Liver (tissue), 9 donors: ENCODE data around the gene MICALL1. TPM values are rescaled to one million over a fixed set of nuclear protein-coding genes. Genes with fewer than 3 reads are reported as not detected.

Experiments used
- DNase-seq: peaks from one replicate; pipeline ENCODE4 v3.0.0-alpha.2; 2017; ENCODE audit warnings: low spot score
- H3K27ac ChIP-seq, 2 donors: one replicate each; pipeline ENCODE4 v1.7.0; 2013; ENCODE audit warnings: inconsistent platforms in 2 of 2, low read length in 2 of 2, control low read depth in 1 of 2, low read depth in 1 of 2, mild to moderate bottlenecking in 1 of 2
- H3K27me3 ChIP-seq, 4 donors: one replicate each; pipeline versions ENCODE4 v1.6.1 to v1.7.0; 2013; ENCODE audit warnings: low read length in 3 of 4, inconsistent platforms in 1 of 4, mild to moderate bottlenecking in 1 of 4, moderate library complexity in 1 of 4; ENCODE audit not compliant: control insufficient read depth in 4 of 4, insufficient read depth in 4 of 4
- H3K36me3 ChIP-seq, 4 donors: one replicate each; pipeline versions ENCODE4 v1.6.1 to v1.7.0; 2013; ENCODE audit warnings: low read length in 3 of 4, mild to moderate bottlenecking in 3 of 4, low read depth in 1 of 4, moderate library complexity in 1 of 4; ENCODE audit not compliant: control insufficient read depth in 4 of 4, insufficient read depth in 3 of 4
- H3K4me1 ChIP-seq, 4 donors: one replicate each; pipeline versions ENCODE4 v1.6.1 to v1.7.0; 2013; ENCODE audit warnings: low read length in 3 of 4, mild to moderate bottlenecking in 3 of 4, moderate library complexity in 1 of 4; ENCODE audit not compliant: control insufficient read depth in 4 of 4, insufficient read depth in 4 of 4
- H3K4me3 ChIP-seq, 3 donors: one replicate each; pipeline versions ENCODE4 v1.6.1 to v1.7.0; 2013; ENCODE audit warnings: low read length in 3 of 3, control low read depth in 1 of 3, low read depth in 1 of 3, mild to moderate bottlenecking in 1 of 3
- H3K9ac ChIP-seq, 2 donors: one replicate each; pipeline ENCODE4 v1.7.0; 2013; ENCODE audit warnings: low read length in 2 of 2, mild to moderate bottlenecking in 2 of 2, moderate library complexity in 2 of 2, control low read depth in 1 of 2, low read depth in 1 of 2
- H3K9me3 ChIP-seq, 4 donors: one replicate each; pipeline versions ENCODE4 v1.6.1 to v1.7.0; 2013; ENCODE audit warnings: low read length in 3 of 4; ENCODE audit not compliant: control insufficient read depth in 4 of 4
- ATF3 ChIP-seq: IDR thresholded peaks from 2 replicates; pipeline ENCODE4 v1.6.1; 2016; ENCODE audit warnings: antibody characterized with exemption
- EGR1 ChIP-seq, 2 donors: IDR thresholded peaks; 2 replicates each; pipeline ENCODE4 v1.6.1; 2016 to 2018; ENCODE audit warnings: antibody characterized with exemption in 2 of 2, low read depth in 2 of 2
- FOXA1 ChIP-seq: IDR thresholded peaks from 2 replicates; pipeline ENCODE4 v1.6.1; 2016; ENCODE audit warnings: antibody characterized with exemption
- FOXA2 ChIP-seq: IDR thresholded peaks from 2 replicates; pipeline ENCODE4 v1.6.1; 2016; ENCODE audit warnings: antibody characterized with exemption
- HNF4A ChIP-seq, 2 donors: conservative IDR thresholded peaks; 2 replicates each; pipeline ENCODE4 v1.6.1; 2016; ENCODE audit warnings: antibody characterized with exemption in 2 of 2, mild to moderate bottlenecking in 2 of 2
- MAX ChIP-seq: IDR thresholded peaks from 2 replicates; pipeline ENCODE4 v1.6.1; 2016; ENCODE audit warnings: antibody characterized with exemption
- NR2F2 ChIP-seq: IDR thresholded peaks from 2 replicates; pipeline ENCODE4 v1.6.1; 2016; ENCODE audit warnings: antibody characterized with exemption
- RAD21 ChIP-seq, 2 donors: IDR thresholded peaks; 2 replicates each; pipeline ENCODE4 v1.6.1; 2016; ENCODE audit warnings: antibody characterized with exemption in 2 of 2, mild to moderate bottlenecking in 2 of 2
- RXRA ChIP-seq, 2 donors: IDR thresholded peaks; 2 replicates each; pipeline ENCODE4 v1.6.1; 2017 to 2018; ENCODE audit warnings: antibody characterized with exemption in 2 of 2, mild to moderate bottlenecking in 1 of 2
- SP1 ChIP-seq: IDR thresholded peaks from 2 replicates; pipeline ENCODE4 v1.6.1; 2018; ENCODE audit warnings: antibody characterized with exemption, mild to moderate bottlenecking
- TAF1 ChIP-seq: conservative IDR thresholded peaks from 2 replicates; pipeline ENCODE4 v1.6.1; 2016; ENCODE audit warnings: antibody characterized with exemption, mild to moderate bottlenecking
- YY1 ChIP-seq: IDR thresholded peaks from 2 replicates; pipeline ENCODE4 v1.6.1; 2016; ENCODE audit warnings: antibody characterized with exemption, mild to moderate bottlenecking
- whole genome bisulfite sequencing: extraction: QIAGEN DNeasy Blood & Tissue Kit; methylation state at CpG from one replicate; pipeline ENCODE4 v1.1.7; 2013; 5-methylcytosine and 5-hydroxymethylcytosine counted together
- polyA plus RNA-seq, 2 donors: library from polyadenylated mRNA; stranded (reverse) in 1 of 2; unstranded in 1 of 2; fragments of 200-250 nt in 1 of 2; fragments of >200 nt in 1 of 2; fragmentation: Nextera tagmentation in 1 of 2; extraction: Ambion mirVana in 1 of 2; gene quantifications; one replicate each; pipeline versions ENCODE4 v1.2.1 to v1.2.3, GENCODE V29; 2013 to 2015
- total RNA-seq, 2 donors: library from RNA; depleted of rRNA; stranded (reverse); fragments of >200 nt; gene quantifications; one replicate each; pipeline ENCODE4 v1.2.3, GENCODE V29; 2014
- TF ChIP-seq, protein P1 (sequence below): fragments of 150-350 bp; IDR thresholded peaks from 2 replicates; pipeline ENCODE4 v1.5.1; 2017; ENCODE audit warnings: improper control_type of control experiment, low read depth, low read length; ENCODE audit not compliant: missing input control
- TF ChIP-seq, protein P2 (sequence below): IDR thresholded peaks from 2 replicates; pipeline ENCODE4 v1.6.1; 2016; ENCODE audit warnings: antibody characterized with exemption, mild to moderate bottlenecking
- TF ChIP-seq, protein P3 (sequence below): IDR thresholded peaks from 2 replicates; pipeline ENCODE4 v1.6.1; 2016; ENCODE audit warnings: antibody characterized with exemption
- donor health status: healthy.
- donor health status: healthy.
- donor health status: healthy.
- donor health status: healthy.
- donor health status: healthy.

The MICALL1 gene
- total and polyA plus RNA-seq, 4 donors, result 2.0 to 9.3 (median 4.1) TPM

DNA sequence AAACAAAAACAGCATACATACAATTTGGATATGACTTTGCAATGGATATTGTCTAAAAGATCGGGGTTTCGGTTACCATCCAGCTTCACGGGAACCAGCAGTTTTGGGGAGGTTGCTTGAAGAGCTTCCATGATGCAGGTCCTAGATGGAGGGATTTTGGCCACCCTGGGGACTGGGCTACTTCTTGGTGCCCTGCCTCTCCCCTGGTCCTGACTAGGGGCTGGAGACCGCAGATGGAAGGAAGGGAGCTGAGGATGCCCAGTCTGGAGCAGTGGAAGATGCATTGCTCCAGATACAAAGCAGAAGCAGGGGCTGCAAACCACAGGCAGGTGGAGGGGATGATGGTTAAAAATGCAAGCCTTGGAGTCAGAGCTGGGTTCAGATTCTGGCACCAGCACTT, 64.8 kb downstream of the MICALL1 start:
- WGBS, result 95% methylated on average over 4 of the region's 4 CpGs
- no peak overlapping the region for H3K27ac ChIP-seq
- no peak for TF ChIP-seq SP1
- TF ChIP-seq ATF3, result no peak
- no peak for TF ChIP-seq RXRA (IDR thresholded peaks at IDR 0.05)
- TF ChIP-seq YY1, result no peak
- TF ChIP-seq, protein P1, sequence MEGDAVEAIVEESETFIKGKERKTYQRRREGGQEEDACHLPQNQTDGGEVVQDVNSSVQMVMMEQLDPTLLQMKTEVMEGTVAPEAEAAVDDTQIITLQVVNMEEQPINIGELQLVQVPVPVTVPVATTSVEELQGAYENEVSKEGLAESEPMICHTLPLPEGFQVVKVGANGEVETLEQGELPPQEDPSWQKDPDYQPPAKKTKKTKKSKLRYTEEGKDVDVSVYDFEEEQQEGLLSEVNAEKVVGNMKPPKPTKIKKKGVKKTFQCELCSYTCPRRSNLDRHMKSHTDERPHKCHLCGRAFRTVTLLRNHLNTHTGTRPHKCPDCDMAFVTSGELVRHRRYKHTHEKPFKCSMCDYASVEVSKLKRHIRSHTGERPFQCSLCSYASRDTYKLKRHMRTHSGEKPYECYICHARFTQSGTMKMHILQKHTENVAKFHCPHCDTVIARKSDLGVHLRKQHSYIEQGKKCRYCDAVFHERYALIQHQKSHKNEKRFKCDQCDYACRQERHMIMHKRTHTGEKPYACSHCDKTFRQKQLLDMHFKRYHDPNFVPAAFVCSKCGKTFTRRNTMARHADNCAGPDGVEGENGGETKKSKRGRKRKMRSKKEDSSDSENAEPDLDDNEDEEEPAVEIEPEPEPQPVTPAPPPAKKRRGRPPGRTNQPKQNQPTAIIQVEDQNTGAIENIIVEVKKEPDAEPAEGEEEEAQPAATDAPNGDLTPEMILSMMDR, result no peak
- no peak for TF ChIP-seq HNF4A (conservative IDR thresholded peaks at IDR 0.05)
- TF ChIP-seq RAD21 (IDR thresholded peaks at IDR 0.05), result no peak
- TF ChIP-seq, protein P2, sequence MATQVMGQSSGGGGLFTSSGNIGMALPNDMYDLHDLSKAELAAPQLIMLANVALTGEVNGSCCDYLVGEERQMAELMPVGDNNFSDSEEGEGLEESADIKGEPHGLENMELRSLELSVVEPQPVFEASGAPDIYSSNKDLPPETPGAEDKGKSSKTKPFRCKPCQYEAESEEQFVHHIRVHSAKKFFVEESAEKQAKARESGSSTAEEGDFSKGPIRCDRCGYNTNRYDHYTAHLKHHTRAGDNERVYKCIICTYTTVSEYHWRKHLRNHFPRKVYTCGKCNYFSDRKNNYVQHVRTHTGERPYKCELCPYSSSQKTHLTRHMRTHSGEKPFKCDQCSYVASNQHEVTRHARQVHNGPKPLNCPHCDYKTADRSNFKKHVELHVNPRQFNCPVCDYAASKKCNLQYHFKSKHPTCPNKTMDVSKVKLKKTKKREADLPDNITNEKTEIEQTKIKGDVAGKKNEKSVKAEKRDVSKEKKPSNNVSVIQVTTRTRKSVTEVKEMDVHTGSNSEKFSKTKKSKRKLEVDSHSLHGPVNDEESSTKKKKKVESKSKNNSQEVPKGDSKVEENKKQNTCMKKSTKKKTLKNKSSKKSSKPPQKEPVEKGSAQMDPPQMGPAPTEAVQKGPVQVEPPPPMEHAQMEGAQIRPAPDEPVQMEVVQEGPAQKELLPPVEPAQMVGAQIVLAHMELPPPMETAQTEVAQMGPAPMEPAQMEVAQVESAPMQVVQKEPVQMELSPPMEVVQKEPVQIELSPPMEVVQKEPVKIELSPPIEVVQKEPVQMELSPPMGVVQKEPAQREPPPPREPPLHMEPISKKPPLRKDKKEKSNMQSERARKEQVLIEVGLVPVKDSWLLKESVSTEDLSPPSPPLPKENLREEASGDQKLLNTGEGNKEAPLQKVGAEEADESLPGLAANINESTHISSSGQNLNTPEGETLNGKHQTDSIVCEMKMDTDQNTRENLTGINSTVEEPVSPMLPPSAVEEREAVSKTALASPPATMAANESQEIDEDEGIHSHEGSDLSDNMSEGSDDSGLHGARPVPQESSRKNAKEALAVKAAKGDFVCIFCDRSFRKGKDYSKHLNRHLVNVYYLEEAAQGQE, result no peak
- no peak for TF ChIP-seq EGR1 (IDR thresholded peaks at IDR 0.05; ENCODE audit: low read depth in 2 of 2)
- no peak for TF ChIP-seq FOXA2
- TF ChIP-seq NR2F2, result no peak
- no peak for TF ChIP-seq TAF1
- no peak for TF ChIP-seq MAX
- peaks cover 2 to 28% (median 18%) of the 10 kb centered on the region in 4 donors for H3K36me3 ChIP-seq
- H3K9me3 ChIP-seq, result no peaks in the 10 kb centered on the region
- DNase-seq, result no peak
- H3K4me1 ChIP-seq, result peaks cover 0 to 4% (median under 1%) of the 10 kb centered on the region in 4 donors
- H3K4me3 ChIP-seq, result no peak overlapping the region
- H3K9ac ChIP-seq, result no peak overlapping the region
- no peaks in the 10 kb centered on the region for H3K27me3 ChIP-seq

GRCh38 chr22:37971475-37972434, 65.7 kb downstream of the MICALL1 start:
- Histone ChIP-seq H3K4me3 (no peak overlapping the region), H3K4me1 (no peaks in the 10 kb centered on the region), H3K36me3 (peaks cover 2 to 26% (median 16%) of the 10 kb centered on the region in 4 donors), H3K27me3 (no peaks in the 10 kb centered on the region), H3K9me3 (no peaks in the 10 kb centered on the region), H3K9ac (no peak overlapping the region), H3K27ac (no peak overlapping the region)
- TF ChIP-seq, protein P3, sequence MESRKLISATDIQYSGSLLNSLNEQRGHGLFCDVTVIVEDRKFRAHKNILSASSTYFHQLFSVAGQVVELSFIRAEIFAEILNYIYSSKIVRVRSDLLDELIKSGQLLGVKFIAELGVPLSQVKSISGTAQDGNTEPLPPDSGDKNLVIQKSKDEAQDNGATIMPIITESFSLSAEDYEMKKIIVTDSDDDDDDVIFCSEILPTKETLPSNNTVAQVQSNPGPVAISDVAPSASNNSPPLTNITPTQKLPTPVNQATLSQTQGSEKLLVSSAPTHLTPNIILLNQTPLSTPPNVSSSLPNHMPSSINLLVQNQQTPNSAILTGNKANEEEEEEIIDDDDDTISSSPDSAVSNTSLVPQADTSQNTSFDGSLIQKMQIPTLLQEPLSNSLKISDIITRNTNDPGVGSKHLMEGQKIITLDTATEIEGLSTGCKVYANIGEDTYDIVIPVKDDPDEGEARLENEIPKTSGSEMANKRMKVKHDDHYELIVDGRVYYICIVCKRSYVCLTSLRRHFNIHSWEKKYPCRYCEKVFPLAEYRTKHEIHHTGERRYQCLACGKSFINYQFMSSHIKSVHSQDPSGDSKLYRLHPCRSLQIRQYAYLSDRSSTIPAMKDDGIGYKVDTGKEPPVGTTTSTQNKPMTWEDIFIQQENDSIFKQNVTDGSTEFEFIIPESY, result no peak
- TF ChIP-seq RXRA (IDR thresholded peaks at IDR 0.05) (no peak), EGR1 (IDR thresholded peaks at IDR 0.05; ENCODE audit: low read depth in 2 of 2) (no peak), HNF4A (conservative IDR thresholded peaks at IDR 0.05) (no peak), FOXA1 (no peak)
- WGBS, result 92% methylated on average over 7 of the region's 7 CpGs
- DNase-seq, result no peak
